HEK293 (cell line): ENCODE measurements around the gene KIFBP.

ENCODE experiments used
- CTCF ChIA-PET: fragments of 350-600 bp; formaldehyde crosslinking; extraction: SDS; loops from one replicate; lab custom pipeline; 2021; ENCODE audit warnings: antibody characterized with exemption; lab: Yijun Ruan, JAX
- POLR2A ChIA-PET: fragments of 300-600 bp; formaldehyde crosslinking; extraction: SDS; loops from one replicate; lab custom pipeline; 2020; ENCODE audit warnings: antibody characterized with exemption, inconsistent platforms; lab: Yijun Ruan, JAX
- H3K27ac ChIP-seq: fragments of 200-500 bp; sonication (Bioruptor generic); 2 replicates; pipeline ENCODE4 v1.5.1; 2014; ENCODE audit warnings: low read depth, low read length, control low read depth, inconsistent platforms; ENCODE audit errors: extremely low read depth
- H3K36me3 ChIP-seq, 2 experiments: fragments of 200-500 bp in 1 of 2; sonication (Bioruptor generic) in 1 of 2; 1 replicate in 1 of 2; 2 replicates in 1 of 2; pipeline ENCODE4 v1.5.1; 2014 to 2017; ENCODE audit warnings: inconsistent platforms in 2 of 2, low read length in 2 of 2; ENCODE audit not compliant: control insufficient read depth in 2 of 2, insufficient read depth in 1 of 2
- H3K4me1 ChIP-seq: fragments of 200-500 bp; sonication (Bioruptor generic); 2 replicates; pipeline ENCODE4 v1.5.1; 2014; ENCODE audit warnings: mild to moderate bottlenecking, low read length, inconsistent platforms; ENCODE audit not compliant: control insufficient read depth, insufficient read depth
- H3K4me3 ChIP-seq: 2 replicates; pipeline ENCODE4 v1.5.1; 2011; ENCODE audit warnings: low read depth, mild to moderate bottlenecking, control low read depth, low read length, moderate library complexity
- H3K9me3 ChIP-seq: fragments of 200-500 bp; sonication (Bioruptor generic); 2 replicates; pipeline ENCODE4 v1.5.1; 2014; ENCODE audit warnings: low read depth, low read length, inconsistent platforms; ENCODE audit not compliant: control insufficient read depth, insufficient read depth
- GLIS2 ChIP-seq: fragments of 450-650 bp; formaldehyde crosslinking; IDR thresholded peaks from 2 replicates; pipeline ENCODE4 v1.5.1; 2016; ENCODE audit warnings: missing biosample characterization, missing genetic modification characterization
- HOXA7 ChIP-seq: sonication (generic); formaldehyde crosslinking; IDR thresholded peaks from 2 replicates; pipeline ENCODE4 v1.8.1; 2022; ENCODE audit warnings: missing genetic modification reagents, borderline replicate concordance
- HOXD13 ChIP-seq: sonication (generic); formaldehyde crosslinking; IDR thresholded peaks from 2 replicates; pipeline ENCODE4 v1.8.0; 2022; ENCODE audit warnings: missing genetic modification reagents, borderline replicate concordance
- KLF10 ChIP-seq: fragments of 450-650 bp; IDR thresholded peaks from 2 replicates; pipeline ENCODE4 v1.5.1; 2018; ENCODE audit warnings: missing biosample characterization, mild to moderate bottlenecking, missing genetic modification characterization
- KLF7 ChIP-seq: fragments of 450-650 bp; formaldehyde crosslinking; IDR thresholded peaks from 2 replicates; pipeline ENCODE4 v1.5.1; 2016; ENCODE audit warnings: missing biosample characterization, missing genetic modification characterization, borderline replicate concordance
- OVOL3 ChIP-seq: fragments of 450-650 bp; formaldehyde crosslinking; IDR thresholded peaks from 2 replicates; pipeline ENCODE4 v1.5.1; 2016; ENCODE audit warnings: missing biosample characterization, missing genetic modification characterization
- PBX3 ChIP-seq: sonication (generic); formaldehyde crosslinking; IDR thresholded peaks from 2 replicates; pipeline ENCODE4 v1.8.1; 2022; ENCODE audit warnings: mild to moderate bottlenecking, moderate library complexity, missing genetic modification reagents
- PRDM1 ChIP-seq: fragments of 450-650 bp; formaldehyde crosslinking; IDR thresholded peaks from 2 replicates; pipeline ENCODE4; 2016; ENCODE audit warnings: missing biosample characterization, missing genetic modification characterization
- PRDM6 ChIP-seq: fragments of 450-650 bp; formaldehyde crosslinking; IDR thresholded peaks from 2 replicates; pipeline ENCODE4 v1.5.1; 2017; ENCODE audit warnings: missing biosample characterization, missing genetic modification characterization
- SP7 ChIP-seq: fragments of 450-650 bp; formaldehyde crosslinking; IDR thresholded peaks from 2 replicates; pipeline ENCODE4 v1.5.1; 2016; ENCODE audit warnings: missing biosample characterization, missing genetic modification characterization
- TRIM28 ChIP-seq: IDR thresholded peaks from 2 replicates; pipeline ENCODE4 v1.6.1; 2011; ENCODE audit warnings: low read length, control low read depth, borderline replicate concordance
- YY2 ChIP-seq: fragments of 450-650 bp; formaldehyde crosslinking; IDR thresholded peaks from 2 replicates; pipeline ENCODE4 v1.5.1; 2016; ENCODE audit warnings: missing biosample characterization, missing genetic modification characterization
- ZBTB1 ChIP-seq: fragments of 450-650 bp; formaldehyde crosslinking; IDR thresholded peaks from 2 replicates; pipeline ENCODE4 v1.5.1; 2016; ENCODE audit warnings: missing biosample characterization, missing genetic modification characterization
- ZBTB20 ChIP-seq: fragments of 450-650 bp; formaldehyde crosslinking; IDR thresholded peaks from 2 replicates; pipeline ENCODE4 v1.5.1; 2016; ENCODE audit warnings: missing biosample characterization, missing genetic modification characterization
- ZBTB48 ChIP-seq: fragments of 450-650 bp; formaldehyde crosslinking; IDR thresholded peaks from 2 replicates; pipeline ENCODE4 v1.5.1; 2016; ENCODE audit warnings: missing biosample characterization, missing genetic modification characterization
- ZBTB8A ChIP-seq: fragments of 450-650 bp; formaldehyde crosslinking; IDR thresholded peaks from 2 replicates; pipeline ENCODE4 v1.5.1; 2016; ENCODE audit warnings: missing biosample characterization, missing genetic modification characterization
- ZNF112 ChIP-seq: fragments of 450-650 bp; formaldehyde crosslinking; IDR thresholded peaks from 2 replicates; pipeline ENCODE4 v1.5.0; 2017; ENCODE audit warnings: missing biosample characterization, missing genetic modification characterization
- ZNF114 ChIP-seq: fragments of 450-650 bp; formaldehyde crosslinking; IDR thresholded peaks from 2 replicates; pipeline ENCODE4 v1.5.0; 2017; ENCODE audit warnings: missing biosample characterization, missing genetic modification characterization
- ZNF146 ChIP-seq: fragments of 450-650 bp; formaldehyde crosslinking; IDR thresholded peaks from 2 replicates; pipeline ENCODE4 v1.5.1; 2016; ENCODE audit warnings: missing biosample characterization, missing genetic modification characterization
- ZNF221 ChIP-seq: fragments of 450-650 bp; formaldehyde crosslinking; IDR thresholded peaks from 2 replicates; pipeline ENCODE4 v1.5.1; 2017; ENCODE audit warnings: missing biosample characterization, missing genetic modification characterization, borderline replicate concordance
- ZNF354C ChIP-seq: fragments of 450-650 bp; formaldehyde crosslinking; IDR thresholded peaks from 2 replicates; pipeline ENCODE4 v1.5.1; 2016; ENCODE audit warnings: missing biosample characterization, missing genetic modification characterization, low read depth, borderline replicate concordance
- ZNF501 ChIP-seq: fragments of 450-650 bp; formaldehyde crosslinking; IDR thresholded peaks from 2 replicates; pipeline ENCODE4 v1.5.1; 2016; ENCODE audit warnings: missing biosample characterization, missing genetic modification characterization
- ZNF530 ChIP-seq: fragments of 450-650 bp; formaldehyde crosslinking; IDR thresholded peaks from 2 replicates; pipeline ENCODE4 v1.5.1; 2016; ENCODE audit warnings: low read depth, missing biosample characterization, missing genetic modification characterization
- ZNF555 ChIP-seq: fragments of 450-650 bp; formaldehyde crosslinking; conservative IDR thresholded peaks from 2 replicates; pipeline ENCODE4 v1.5.1; 2017; ENCODE audit warnings: missing biosample characterization, mild to moderate bottlenecking, missing genetic modification characterization, inconsistent platforms
- ZNF560 ChIP-seq: fragments of 450-650 bp; formaldehyde crosslinking; IDR thresholded peaks from 2 replicates; pipeline ENCODE4 v1.5.1; 2017; ENCODE audit warnings: missing biosample characterization, missing genetic modification characterization, borderline replicate concordance
- ZNF623 ChIP-seq: fragments of 450-650 bp; formaldehyde crosslinking; IDR thresholded peaks from 2 replicates; pipeline ENCODE4 v1.5.1; 2016; ENCODE audit warnings: missing biosample characterization, missing genetic modification characterization
- ZNF626 ChIP-seq: fragments of 450-650 bp; sonication (Bioruptor Pico); formaldehyde crosslinking; IDR thresholded peaks from 2 replicates; pipeline ENCODE4 v1.5.1; 2018; ENCODE audit warnings: missing biosample characterization, missing genetic modification characterization, inconsistent platforms
- ZNF768 ChIP-seq: fragments of 450-650 bp; formaldehyde crosslinking; IDR thresholded peaks from 2 replicates; pipeline ENCODE4 v1.5.1; 2018; ENCODE audit warnings: missing biosample characterization, mild to moderate bottlenecking, missing genetic modification characterization
- TF ChIP-seq, protein P1 (sequence below): fragments of 450-650 bp; formaldehyde crosslinking; IDR thresholded peaks from 2 replicates; pipeline ENCODE4 v1.5.1; 2016; ENCODE audit warnings: missing biosample characterization, missing genetic modification characterization, borderline replicate concordance
- TF ChIP-seq, protein P2 (sequence below): fragments of 450-650 bp; formaldehyde crosslinking; IDR thresholded peaks from 2 replicates; pipeline ENCODE4 v1.5.1; 2016; ENCODE audit warnings: missing biosample characterization, missing genetic modification characterization
- TF ChIP-seq, protein P3 (sequence below): fragments of 450-650 bp; formaldehyde crosslinking; IDR thresholded peaks from 2 replicates; pipeline ENCODE4 v1.5.1; 2016; ENCODE audit warnings: missing biosample characterization, missing genetic modification characterization

The KIFBP gene

GRCh38 chr10:69014171-69014570 is 25.6 kb downstream of the KIFBP start:
- Histone ChIP-seq H3K4me3 (no peak overlapping the region), H3K27ac (no peak overlapping the region), H3K4me1 (no peaks in the 10 kb centered on the region), H3K9me3 (no peaks in the 10 kb centered on the region), H3K36me3 (peaks cover 62 to 80% of the 10 kb centered on the region in 2 experiments)
- no peak for TF ChIP-seq ZBTB1 (tag by site-specific recombination)
- TF ChIP-seq ZNF555 (tag by site-specific recombination), result no peak
- no peak for TF ChIP-seq SP7
- TF ChIP-seq ZNF560 (tag by site-specific recombination), result no peak
- no peak for TF ChIP-seq ZBTB8A (tag by site-specific recombination)
- TF ChIP-seq GLIS2 (tag by site-specific recombination), result no peak
- no peak for TF ChIP-seq KLF10 (tag by site-specific recombination)
- no peak for TF ChIP-seq ZNF768
- TF ChIP-seq HOXA7 (CRISPR knock-in tag), result no peak
- TF ChIP-seq ZNF112 (tag by site-specific recombination), result no peak
- TF ChIP-seq ZNF221 (tag by site-specific recombination), result no peak
- no peak for TF ChIP-seq ZBTB20 (tag by site-specific recombination)
- no peak for TF ChIP-seq KLF7 (tag by site-specific recombination)
- TF ChIP-seq ZNF354C, result no peak
- no peak for TF ChIP-seq TRIM28
- POLR2A ChIA-PET, result no interaction called here
- CTCF ChIA-PET, result interaction anchor here (0.6 kb wide), 1 partner anchor 13 kb away, joined by 4 read pairs; no protein-coding TSS in a partner anchor

DNA sequence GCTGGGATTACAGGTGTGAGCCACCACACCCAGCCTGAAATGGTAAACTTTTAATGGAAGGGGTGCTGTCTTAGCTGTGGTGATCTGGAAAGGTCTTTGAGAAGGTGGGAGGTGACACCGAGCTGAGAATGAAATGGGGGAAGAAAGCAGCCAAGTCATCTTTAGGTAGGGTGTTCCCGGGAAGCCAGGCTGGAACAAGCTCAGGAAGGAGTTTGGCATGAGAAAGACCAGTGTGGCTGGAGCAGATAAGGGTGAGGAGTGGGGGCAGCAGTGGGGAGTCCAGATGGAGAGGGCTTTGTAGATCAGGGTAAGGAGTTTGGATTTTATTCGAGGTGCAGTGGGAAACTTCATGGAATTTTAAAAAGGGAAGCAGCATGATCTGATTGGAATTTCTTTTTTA is 30.0 kb downstream of the KIFBP start:
- ChIA-PET POLR2A (no interaction called here), CTCF (interaction anchor here (0.6 kb wide), 1 partner anchor 121 kb away, joined by 3 read pairs; no protein-coding TSS in a partner anchor)
- H3K36me3 ChIP-seq, result peaks cover 23 to 41% of the 10 kb centered on the region in 2 experiments
- H3K4me1 ChIP-seq, result no peaks in the 10 kb centered on the region
- no peaks in the 10 kb centered on the region for H3K9me3 ChIP-seq
- no peak overlapping the region for H3K4me3 ChIP-seq
- no peak overlapping the region for H3K27ac ChIP-seq
- TF ChIP-seq, protein P1, sequence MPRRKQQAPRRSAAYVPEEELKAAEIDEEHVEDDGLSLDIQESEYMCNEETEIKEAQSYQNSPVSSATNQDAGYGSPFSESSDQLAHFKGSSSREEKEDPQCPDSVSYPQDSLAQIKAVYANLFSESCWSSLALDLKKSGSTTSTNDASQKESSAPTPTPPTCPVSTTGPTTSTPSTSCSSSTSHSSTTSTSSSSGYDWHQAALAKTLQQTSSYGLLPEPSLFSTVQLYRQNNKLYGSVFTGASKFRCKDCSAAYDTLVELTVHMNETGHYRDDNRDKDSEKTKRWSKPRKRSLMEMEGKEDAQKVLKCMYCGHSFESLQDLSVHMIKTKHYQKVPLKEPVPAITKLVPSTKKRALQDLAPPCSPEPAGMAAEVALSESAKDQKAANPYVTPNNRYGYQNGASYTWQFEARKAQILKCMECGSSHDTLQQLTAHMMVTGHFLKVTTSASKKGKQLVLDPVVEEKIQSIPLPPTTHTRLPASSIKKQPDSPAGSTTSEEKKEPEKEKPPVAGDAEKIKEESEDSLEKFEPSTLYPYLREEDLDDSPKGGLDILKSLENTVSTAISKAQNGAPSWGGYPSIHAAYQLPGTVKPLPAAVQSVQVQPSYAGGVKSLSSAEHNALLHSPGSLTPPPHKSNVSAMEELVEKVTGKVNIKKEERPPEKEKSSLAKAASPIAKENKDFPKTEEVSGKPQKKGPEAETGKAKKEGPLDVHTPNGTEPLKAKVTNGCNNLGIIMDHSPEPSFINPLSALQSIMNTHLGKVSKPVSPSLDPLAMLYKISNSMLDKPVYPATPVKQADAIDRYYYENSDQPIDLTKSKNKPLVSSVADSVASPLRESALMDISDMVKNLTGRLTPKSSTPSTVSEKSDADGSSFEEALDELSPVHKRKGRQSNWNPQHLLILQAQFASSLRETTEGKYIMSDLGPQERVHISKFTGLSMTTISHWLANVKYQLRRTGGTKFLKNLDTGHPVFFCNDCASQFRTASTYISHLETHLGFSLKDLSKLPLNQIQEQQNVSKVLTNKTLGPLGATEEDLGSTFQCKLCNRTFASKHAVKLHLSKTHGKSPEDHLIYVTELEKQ (tag by site-specific recombination), result no peak
- TF ChIP-seq ZBTB48 (tag by site-specific recombination) (no peak), OVOL3 (no peak), PBX3 (CRISPR knock-in tag) (no peak), ZNF530 (no peak), HOXD13 (CRISPR knock-in tag) (no peak), YY2 (tag by site-specific recombination) (no peak), PRDM6 (tag by site-specific recombination) (no peak), ZNF146 (no peak), PRDM1 (tag by site-specific recombination) (no peak), ZNF114 (tag by site-specific recombination) (no peak), ZNF623 (tag by site-specific recombination) (no peak), ZNF626 (tag by site-specific recombination) (no peak), ZNF501 (tag by site-specific recombination) (no peak)
- TF ChIP-seq, protein P2, sequence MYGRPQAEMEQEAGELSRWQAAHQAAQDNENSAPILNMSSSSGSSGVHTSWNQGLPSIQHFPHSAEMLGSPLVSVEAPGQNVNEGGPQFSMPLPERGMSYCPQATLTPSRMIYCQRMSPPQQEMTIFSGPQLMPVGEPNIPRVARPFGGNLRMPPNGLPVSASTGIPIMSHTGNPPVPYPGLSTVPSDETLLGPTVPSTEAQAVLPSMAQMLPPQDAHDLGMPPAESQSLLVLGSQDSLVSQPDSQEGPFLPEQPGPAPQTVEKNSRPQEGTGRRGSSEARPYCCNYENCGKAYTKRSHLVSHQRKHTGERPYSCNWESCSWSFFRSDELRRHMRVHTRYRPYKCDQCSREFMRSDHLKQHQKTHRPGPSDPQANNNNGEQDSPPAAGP (tag by site-specific recombination), result no peak
- TF ChIP-seq, protein P3, sequence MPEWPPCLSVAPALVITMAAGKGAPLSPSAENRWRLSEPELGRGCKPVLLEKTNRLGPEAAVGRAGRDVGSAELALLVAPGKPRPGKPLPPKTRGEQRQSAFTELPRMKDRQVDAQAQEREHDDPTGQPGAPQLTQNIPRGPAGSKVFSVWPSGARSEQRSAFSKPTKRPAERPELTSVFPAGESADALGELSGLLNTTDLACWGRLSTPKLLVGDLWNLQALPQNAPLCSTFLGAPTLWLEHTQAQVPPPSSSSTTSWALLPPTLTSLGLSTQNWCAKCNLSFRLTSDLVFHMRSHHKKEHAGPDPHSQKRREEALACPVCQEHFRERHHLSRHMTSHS (tag by site-specific recombination), result no peak
